Right renal pelvis (tissue), 4 donors: ENCODE results near the gene TMEM94. TPM values are rescaled to one million over a fixed set of nuclear protein-coding genes. Genes with fewer than 3 reads are reported as not detected.
A peak's percentile ranks its signal among the peaks of the same experiment; 100 is the strongest.
"Not testable (repeated sequence)": the region's sequence is repeated elsewhere in the genome, so short reads cannot be mapped to it uniquely, and the experiment has no call there.

ENCODE experiments used
- DNase-seq, 4 donors: peaks; one replicate each; pipeline ENCODE4 v3.0.0-alpha.2; 2013; ENCODE audit warnings: low read depth in 4 of 4, low spot score in 3 of 4, missing footprints in 1 of 4
- polyA plus RNA-seq, 4 donors: library from polyadenylated mRNA; unstranded; fragments of 120-200 nt; gene quantifications; one replicate each; pipeline ENCODE4 v1.2.1, GENCODE V29; 2013; ENCODE audit not compliant: insufficient read length in 4 of 4

The TMEM94 gene
- polyA plus RNA-seq, 4 donors: 77.7 to 99.0 (median 81.1) TPM

DNA sequence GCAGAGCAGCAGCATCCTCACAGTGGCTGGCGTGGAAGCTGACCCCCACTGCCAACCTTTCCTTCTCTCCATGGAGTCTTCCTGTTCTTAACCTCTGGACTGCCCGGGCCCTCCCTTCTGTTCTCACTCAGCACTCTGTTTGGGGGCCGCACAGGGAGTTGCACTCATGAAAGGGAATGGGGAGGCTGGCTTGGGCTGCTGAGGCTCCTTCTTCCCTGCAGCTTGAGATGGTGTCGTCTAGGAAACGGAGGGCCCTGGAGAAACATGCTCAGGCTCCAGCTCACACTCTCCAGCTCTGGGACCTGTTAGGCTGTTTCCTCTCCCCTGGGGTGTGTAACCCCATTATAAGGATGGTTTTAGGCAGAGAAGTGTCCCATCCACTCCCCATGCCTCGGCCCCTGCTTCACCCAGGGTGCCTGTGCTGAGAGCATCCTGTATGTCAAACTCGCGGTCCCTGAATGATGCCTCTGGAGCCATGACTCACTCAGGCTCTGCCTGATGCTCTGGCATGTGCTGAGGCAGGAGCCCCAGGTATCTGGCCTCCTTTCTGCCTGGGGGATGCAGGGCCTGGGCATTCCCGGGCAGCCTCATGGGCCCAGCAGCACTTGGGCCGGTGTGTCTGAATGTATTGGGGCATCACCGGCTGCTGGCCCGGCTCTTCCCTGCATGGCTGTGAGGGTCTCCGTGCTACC is 18.9 kb downstream of the TMEM94 start:
- DNase-seq: no peak

DNA sequence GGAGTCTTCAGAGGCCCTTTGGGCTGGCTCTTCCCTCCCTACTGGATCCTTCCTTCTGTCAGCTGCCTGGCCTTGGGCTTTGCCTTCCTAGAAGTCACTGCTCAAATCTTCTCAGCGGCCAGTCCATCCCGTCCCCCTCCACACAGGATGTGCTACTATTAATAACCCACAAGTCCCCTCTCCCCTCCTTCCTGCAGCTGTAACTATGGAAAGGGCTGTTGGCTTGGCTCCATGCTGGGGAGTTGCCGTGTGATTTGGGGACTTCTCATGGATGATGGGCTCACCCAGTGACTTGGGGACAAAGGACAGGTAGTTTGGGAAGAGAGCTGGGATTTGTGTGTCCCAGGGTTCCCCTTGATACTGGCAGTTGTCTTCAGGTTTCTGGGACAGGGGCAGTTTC is 19.4 kb downstream of the TMEM94 start:
- DNase-seq: no peak

DNA sequence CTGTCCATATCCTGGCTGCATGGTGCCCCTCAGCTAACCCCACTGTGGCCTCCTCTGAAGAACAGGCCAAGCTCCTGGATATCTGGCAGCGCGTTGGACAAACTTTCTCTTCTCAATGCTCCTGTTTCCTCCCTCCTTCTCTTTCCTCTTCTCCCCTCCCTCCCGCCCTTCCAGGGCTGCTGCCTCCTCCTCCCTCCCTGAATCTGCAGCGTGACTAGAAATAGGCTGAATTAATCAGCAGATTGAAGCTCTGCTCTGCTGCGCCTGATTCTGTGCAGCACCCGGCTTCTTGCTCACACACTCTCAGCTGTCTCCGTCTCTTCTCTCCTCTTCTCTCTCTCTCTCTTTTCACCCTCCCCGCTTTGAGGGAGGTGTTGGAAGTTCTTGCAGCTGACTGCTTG is 19.8 kb downstream of the TMEM94 start:
- peak in 2 of 4 donors; percentile 35 to 38 for DNase-seq

DNA sequence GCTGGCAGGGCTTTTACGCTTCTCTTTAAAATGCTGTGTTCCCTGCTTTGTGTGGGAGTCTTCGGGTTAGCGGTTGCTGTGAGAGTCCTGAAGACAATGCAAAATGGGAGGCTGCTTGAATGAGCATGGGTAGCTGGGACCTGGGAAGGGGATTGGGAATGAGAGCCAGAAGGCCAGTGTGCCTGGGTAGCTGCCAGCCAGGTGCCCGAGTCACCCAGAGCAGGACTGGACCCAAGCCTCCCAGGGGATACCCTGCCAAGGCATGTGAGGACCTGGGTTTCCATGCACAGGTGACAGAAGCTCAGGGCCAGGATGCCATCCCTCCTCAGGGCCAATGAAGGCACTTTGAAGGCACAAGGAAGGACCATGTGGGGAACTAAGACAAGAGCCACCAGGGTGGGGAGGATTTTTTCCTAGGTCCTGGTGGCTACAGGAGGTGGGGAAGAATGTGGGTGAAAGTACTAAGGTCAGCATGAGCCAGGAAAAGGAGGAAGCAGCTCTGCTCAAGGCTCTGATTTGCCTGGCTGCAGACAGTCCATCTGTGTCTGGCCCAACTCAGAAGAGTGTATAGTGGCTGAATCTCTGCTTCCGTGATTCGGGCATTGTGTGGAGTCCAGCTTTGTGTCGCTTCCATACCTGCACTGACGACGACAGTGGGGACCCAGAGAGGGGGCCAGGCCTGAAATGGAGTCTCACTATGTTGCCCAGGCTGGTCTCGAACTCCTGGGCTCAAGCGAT is 20.5 kb downstream of the TMEM94 start:
- DNase-seq: no peak

DNA sequence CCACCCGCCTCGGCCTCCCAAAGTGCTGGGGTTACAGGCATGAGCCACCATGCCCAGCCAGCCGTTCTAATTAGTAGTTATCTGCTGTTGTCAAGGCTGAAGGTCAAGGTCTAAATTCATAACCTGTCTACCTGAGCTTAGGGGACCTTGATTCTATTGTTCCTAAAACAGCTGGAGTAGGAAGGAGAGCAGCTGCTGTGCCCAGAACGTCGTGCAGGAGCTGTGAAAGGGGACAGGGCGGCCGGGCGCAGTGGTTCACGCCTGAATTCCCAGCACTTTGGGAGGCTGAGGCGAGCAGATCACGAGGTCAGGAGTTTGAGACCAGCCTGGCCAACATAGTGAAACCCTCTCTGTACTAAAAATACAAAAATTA is 21.0 kb downstream of the TMEM94 start:
- not testable (repeated sequence) for DNase-seq

DNA sequence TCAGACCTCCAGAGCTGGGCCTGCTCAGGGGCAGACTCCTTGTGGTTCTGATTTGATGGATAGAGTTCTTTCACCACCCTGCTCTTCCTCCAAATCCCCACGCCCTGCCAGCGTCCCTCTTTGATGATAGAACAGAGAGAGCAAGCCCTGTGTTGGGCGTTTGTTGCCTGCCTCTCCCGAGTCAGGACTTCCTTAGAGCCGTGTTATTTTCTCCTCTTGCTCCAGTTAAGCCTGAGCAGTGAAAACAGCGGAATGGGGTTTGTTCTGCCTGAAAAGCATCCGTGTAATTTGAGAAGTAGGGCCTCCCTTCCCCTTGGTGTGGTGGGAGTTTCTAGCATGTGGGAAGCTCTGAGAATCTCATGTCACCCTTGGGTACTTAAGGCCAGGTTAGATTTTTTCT is 22.1 kb downstream of the TMEM94 start:
- peak in 2 of 4 donors; percentile 65 to 74 for DNase-seq

DNA sequence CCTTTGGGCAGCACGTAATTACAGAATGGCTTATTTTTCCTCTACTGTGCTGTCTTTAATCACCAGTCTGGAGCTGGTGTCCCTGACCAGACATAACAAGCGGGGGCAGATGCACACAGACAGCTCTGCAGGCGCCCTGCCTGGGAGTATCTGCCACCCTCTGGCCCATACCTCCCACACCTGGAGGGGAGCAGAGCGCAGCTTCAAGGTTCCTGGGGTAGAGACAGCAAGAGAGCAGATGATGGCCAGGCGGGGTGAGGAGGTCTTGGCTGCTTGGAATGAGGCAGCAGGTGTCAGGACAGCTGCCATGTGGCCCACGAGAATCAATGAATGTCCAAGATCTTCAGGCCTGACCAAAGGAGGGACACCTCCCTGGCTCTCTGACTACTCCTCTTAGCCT is 23.8 kb downstream of the TMEM94 start:
- DNase-seq: no peak

DNA sequence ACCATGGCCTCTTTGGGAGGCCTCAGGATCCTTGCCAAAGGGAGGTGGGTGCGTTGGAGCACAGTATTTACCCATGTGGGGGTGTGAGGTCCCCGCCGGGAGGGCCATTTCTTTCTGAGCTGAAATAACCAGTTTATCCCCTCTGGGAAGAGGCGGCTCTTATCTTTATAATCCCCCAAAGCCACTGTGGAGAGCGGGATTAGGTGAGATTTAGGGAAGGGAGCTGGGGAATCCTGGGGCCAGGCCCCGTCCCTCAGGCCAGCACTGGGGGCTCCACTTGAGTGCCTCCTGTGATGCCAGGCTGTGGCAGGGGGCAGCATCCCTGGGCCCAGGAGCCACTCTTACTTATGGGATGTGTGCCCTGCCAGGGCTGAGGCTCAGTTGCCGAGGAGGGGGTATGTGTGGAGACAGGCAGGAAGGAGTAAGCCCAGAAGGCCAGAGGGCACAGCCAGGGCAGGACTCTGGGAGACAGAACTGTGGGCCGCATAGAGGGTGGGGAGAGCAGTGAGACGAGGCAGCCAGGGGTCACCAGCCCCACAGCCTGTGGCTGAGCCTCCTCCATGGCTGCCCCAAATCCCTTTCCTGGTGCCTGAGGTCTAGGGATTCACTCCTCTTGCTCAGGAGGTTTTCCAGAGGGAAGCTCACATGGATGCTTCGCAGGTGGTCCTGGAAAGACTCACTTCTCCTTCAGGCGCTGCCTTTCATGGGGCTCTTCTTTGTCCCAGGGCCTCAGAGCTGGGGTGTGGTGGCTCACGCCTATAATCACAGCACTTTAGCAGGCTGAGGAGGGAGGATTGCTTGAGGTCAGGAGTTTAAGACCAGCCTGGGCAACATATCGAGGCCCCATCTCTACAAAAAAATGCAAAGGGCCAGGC is 25.0 kb downstream of the TMEM94 start:
- no peak for DNase-seq

DNA sequence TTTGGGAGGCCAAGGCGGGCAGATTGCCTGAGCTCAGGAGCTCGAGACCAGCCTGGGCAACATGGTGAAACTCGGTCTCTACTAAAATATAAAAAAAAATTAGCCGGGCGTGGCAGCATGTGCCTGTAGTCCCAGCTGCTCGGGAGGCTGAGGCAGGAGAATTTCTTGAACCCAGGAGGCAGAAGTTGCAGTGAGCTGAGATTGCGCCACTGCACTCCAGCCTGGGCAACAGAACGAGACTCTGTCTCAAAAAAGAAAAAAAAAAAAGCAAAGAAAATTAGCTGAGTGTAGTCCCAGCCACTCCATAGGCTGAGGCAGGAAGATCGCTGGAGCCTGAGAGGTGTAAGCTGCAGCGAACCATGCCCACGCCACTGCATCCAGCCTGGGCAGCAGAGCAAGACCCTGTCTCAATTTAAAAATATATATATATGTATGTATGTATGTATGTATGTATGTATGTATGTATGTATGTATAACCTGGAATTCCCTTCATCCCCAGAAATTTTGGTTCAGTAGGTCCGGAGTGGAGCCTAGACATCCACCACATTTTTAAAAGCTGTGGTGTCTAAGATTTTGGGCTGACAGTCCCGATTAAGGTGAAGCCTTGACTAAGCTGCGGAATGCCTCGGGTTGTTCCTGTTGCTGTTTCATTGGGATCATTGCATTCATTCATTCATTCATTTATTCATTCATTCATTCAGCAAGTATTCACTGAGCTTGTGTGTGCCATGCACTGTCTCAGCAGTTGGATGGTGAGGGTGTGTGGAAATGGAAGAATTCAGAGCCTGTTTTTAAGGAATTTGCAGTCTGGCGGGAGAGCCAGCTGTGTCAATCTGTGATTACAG is 25.9 kb downstream of the TMEM94 start:
- DNase-seq: no peak

DNA sequence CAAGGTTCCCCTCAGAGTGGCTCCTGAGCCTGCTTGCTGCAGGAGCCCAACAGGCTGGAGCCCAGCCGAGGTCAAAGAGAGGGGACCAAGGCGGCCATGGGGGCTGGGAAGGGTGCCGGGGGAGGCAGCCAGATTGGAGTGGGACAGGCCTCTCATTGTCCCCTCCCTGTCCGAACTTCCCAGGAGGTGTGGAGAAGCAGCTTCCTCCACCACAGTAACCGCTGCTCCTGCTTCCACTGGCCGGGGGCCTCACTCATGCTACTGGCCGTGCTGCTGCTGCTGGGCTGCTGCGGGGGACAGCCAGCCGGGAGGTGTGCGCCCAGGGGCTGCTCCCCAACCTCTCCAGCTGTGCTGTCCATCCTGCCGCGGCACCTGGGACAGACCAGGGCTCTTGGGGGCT is 29.3 kb downstream of the TMEM94 start:
- no peak for DNase-seq

DNA sequence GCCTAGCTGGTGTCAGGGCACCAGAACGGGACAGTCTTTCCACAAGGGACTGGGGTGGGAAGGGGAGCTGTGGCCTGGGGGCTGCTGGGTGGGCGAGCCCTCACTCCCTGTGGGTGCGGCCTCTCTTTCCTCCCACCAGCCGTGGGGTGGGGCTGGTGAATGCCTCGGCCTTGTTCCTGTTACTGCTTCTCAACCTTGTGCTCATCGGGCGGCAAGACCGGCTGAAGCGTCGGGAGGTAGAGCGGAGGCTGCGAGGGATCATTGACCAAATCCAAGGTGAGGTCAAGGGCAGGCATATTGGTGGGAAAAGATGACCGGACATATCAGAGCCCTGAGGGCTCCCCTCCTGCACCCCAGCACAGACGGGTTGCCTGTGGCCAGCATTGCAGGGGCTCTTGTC is 29.7 kb downstream of the TMEM94 start:
- DNase-seq: no peak

DNA sequence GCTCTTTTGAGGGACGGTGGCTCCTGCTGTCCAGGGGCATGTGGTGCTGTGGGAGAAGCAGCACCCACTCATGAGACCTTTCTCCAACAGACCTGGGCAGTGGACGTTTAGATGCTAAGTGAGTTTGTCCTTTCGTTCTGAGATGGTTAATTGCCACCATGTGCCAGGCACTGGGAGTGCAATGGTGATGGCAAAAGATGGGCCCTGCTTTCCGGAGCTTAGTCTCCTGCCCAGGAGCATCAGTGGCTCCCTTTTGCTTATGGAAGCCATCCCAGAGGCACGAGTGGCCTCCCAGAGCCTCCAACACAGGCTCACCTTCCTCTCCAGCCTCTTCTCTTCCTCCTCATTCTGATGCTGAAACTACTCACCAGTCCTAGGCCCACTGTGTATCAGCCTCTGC is 30.5 kb downstream of the TMEM94 start:
- DNase-seq: no peak

DNA sequence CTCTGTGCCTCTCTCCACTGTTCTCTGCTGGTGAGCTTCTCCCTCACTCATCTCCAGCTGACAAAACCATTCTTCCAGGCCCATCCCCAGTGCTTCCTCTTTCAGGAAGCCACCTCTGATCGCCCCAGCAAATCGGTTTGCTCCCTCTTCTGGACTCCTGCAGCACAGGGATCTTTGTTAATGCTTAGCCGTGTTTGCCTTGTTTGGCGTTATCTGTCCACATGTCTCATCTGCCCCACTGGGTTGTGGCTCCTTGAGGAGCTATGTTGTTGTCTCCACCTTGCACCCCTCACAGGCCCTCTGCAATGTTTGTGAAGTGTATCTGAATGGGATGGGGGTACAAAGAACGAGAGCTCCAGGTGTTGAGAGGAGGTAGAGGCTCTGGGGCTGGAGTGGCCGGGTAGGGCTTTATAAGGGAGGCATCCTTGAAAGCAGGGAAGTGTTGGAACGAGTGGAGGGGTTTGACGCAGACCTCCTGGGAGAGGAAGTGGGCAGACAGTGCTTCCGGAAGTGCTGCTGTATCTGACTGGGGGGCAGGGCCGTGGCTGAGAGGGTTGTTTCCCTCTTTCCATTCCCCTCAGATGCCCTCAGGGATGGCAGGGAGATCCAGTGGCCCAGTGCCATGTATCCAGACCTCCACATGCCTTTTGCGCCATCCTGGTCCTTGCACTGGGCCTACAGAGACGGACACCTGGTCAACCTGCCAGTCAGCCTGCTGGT is 31.1 kb downstream of the TMEM94 start:
- DNase-seq: no peak

DNA sequence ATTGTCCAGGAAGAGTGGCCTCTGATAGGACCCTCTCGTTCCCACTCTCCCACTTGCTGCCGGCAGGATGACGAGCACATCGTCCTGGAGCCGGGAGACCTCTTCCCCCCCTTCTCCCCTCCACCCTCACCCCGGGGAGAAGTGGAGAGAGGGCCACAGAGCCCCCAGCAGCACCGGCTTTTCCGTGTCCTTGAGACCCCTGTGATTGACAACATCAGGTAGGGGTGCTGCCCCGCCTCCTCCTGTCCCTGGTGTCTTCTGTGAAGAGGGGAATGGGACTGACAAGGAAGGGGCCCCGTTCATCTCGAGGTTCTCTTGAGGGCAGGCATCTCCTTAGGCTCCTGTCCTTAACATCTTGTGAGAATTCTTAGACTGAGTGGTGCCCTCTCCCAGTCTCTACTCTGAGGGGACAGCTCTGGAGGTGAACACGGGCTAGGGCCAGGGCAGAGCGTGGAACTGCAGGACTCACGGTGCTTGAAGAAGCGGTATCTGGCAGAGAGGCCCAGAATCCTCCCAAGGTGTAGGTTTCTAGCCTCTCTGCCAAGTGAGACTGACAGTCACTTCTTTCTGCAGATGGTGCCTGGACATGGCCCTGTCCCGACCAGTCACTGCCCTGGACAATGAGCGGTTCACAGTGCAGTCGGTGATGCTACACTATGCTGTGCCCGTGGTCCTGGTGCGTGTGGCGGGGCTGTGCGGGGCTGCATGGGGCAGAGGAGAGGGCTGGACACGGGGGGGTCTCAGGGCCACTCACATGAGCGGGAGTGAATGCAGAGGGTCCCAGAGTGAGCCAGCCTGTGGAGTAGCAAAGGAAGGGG is 32.5 kb downstream of the TMEM94 start:
- DNase-seq: no peak

DNA sequence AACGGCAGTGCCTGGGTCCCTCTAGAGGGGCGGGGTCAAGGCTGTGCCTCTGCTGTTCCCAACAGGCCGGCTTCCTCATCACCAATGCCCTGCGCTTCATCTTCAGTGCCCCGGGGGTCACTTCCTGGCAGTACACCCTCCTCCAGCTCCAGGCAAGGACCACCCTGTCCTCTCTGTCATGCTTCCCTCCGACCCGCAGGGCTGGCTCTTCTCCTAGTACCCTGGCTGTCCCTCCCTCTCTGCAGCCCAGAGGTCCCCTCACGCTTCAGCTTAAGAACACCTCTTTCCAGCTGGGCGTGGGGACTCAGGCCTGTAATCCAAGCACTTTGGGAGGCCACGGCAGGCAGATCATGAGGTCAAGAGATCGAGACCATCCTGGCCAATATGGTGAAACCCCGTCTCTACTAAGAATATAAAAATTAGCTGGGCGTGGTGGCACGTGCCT is 33.1 kb downstream of the TMEM94 start:
- no peak for DNase-seq

DNA sequence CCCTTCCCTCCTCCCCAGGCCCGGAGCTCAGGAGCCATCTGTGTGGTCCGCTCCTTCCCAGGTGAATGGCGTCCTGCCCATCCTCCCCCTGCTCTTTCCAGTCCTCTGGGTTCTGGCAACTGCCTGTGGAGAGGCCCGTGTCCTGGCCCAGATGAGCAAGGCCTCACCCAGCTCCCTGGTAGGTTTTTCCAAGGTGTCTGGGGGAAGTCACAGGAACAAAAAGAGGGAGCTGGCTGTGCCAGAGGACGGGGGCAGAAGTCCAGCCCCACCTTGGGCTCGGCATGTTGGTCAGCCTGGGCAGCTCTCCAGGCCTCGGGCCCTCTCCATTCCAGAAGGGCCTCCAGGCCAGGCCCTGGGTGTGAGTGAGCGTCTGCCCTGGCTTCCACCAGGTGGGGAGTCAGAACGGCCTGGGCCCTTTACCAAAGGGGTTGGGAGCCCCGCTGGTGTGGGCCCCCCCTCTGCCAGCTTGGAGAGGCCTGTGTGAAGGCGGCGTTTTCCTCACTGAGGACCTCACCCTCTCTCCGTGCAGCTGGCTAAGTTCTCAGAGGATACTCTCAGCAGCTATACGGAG is 33.8 kb downstream of the TMEM94 start:
- DNase-seq: no peak

DNA sequence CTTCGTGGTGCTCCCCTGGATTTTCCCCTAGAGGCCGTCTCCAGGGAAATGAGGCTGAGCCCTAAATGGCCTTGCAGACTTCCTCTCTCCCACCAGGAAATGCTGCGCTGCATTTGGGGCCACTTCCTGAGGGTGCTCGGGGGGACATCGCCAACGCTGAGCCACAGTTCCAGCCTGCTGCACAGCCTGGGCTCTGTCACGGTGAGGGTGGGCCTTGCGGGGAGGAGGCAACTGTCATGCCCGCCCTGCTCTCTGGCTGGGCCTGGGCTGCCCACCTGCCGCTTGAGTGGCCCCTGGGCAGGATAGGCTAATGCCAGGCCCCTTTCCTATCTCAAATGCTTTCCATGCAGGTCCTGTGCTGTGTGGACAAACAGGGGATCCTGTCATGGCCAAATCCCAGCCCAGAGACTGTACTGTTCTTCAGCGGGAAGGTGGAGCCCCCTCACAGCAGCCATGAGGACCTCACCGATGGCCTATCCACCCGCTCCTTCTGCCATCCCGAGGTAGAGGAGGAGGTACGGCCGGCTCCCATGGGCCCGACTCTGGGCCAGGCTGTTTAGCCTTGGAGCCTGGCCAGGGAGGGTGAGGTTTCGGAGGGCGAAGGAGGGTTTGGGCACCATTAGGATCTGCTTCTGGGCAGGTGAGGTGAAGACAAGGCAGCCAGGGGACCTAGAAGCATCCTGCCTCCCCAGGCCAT is 34.7 kb downstream of the TMEM94 start:
- DNase-seq: no peak

DNA sequence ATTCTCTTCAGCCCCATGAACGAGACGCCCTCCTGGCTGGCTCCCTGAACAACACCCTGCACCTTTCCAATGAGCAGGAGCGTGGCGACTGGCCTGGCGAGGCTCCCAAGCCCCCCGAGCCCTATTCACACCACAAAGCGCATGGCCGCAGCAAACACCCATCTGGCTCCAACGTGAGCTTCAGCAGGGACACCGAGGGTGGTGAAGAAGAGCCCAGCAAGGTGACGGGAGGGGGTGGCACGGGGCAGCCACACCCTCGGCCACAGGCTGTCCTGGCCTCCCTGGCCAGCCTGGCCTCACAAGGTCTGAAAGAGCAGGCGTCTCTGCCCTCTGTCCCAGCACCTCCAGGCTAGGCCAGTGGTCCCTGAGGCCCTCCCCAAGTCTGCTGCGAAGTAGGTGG is 35.2 kb downstream of the TMEM94 start:
- no peak for DNase-seq
